H1 (cell line): ENCODE measurements around the gene KRTAP1-3. TPM values are rescaled to one million over a fixed set of nuclear protein-coding genes. Genes with fewer than 3 reads are reported as not detected.

Experiments used
- CTCF ChIA-PET: fragments of 300-600 bp; sonication (Branson Sonifier 250); formaldehyde crosslinking; loops from one replicate; lab custom pipeline; 2021; ENCODE audit not compliant: partially characterized antibody; lab: Charles Lee
- POLR2A ChIA-PET: fragments of 300-600 bp; sonication (Branson Sonifier 250); formaldehyde crosslinking; loops from one replicate; lab custom pipeline; 2021; ENCODE audit warnings: inconsistent platforms; ENCODE audit not compliant: partially characterized antibody; lab: Charles Lee
- DNase-seq, 2 experiments: peaks; one replicate each; pipeline versions ENCODE4 v3.0.0 to v3.0.0-alpha.2; 2010 to 2022; ENCODE audit warnings: low spot score in 2 of 2, low read depth in 1 of 2, mixed read lengths in 1 of 2
- FAIRE-seq: peaks from 2 replicates; lab custom pipeline; 2011; peaks lifted over from hg19 to GRCh38; lab: Jason Lieb, UNC
- H2AFZ ChIP-seq: 2 replicates; pipeline ENCODE4 v1.8.1; 2012; ENCODE audit warnings: low read length, inconsistent platforms
- H2AK5ac ChIP-seq: 2 replicates; pipeline ENCODE4 v1.6.1; 2013; ENCODE audit warnings: low read depth, low read length
- H2BK120ac ChIP-seq: replicated peaks from 2 replicates; pipeline ENCODE3; 2013; ENCODE audit warnings: low read depth, low read length, inconsistent platforms
- H2BK12ac ChIP-seq: 2 replicates; pipeline ENCODE4 v1.6.1; 2013; ENCODE audit warnings: low read depth, low read length
- H2BK15ac ChIP-seq: 2 replicates; pipeline ENCODE4 v1.6.1; 2013; ENCODE audit warnings: low read length
- H2BK20ac ChIP-seq: 2 replicates; pipeline ENCODE4 v1.6.1; 2013; ENCODE audit warnings: low read length
- H2BK5ac ChIP-seq: 2 replicates; pipeline ENCODE4 v1.6.1; 2013; ENCODE audit warnings: low read depth, low read length
- H3K14ac ChIP-seq: 2 replicates; pipeline ENCODE4 v1.6.1; 2013; ENCODE audit warnings: inconsistent platforms; ENCODE audit not compliant: insufficient read length
- H3K18ac ChIP-seq: 2 replicates; pipeline ENCODE4 v1.6.1; 2013; ENCODE audit warnings: low read length; ENCODE audit errors: extremely low read depth
- H3K23ac ChIP-seq: 2 replicates; pipeline ENCODE4 v1.6.1; 2013; ENCODE audit warnings: inconsistent platforms; ENCODE audit not compliant: insufficient read length
- H3K23me2 ChIP-seq: 2 replicates; pipeline ENCODE4 v1.6.1; 2013; ENCODE audit warnings: low read depth, low read length
- H3K27ac ChIP-seq: 2 replicates; pipeline ENCODE4 v1.6.1; 2011; ENCODE audit warnings: low read depth, low read length, inconsistent platforms
- H3K27me3 ChIP-seq, 4 experiments: replicated peaks in 1 of 4; 1 replicate in 1 of 4; 2 replicates in 3 of 4; pipeline versions ENCODE4 v1.6.1 to v1.8.1; 2011 to 2013; ENCODE audit warnings: low read length in 3 of 4, mild to moderate bottlenecking in 3 of 4, inconsistent platforms in 2 of 4, mixed read lengths in 2 of 4, moderate library complexity in 1 of 4; ENCODE audit not compliant: control insufficient read depth in 3 of 4, insufficient read depth in 3 of 4; ENCODE audit errors: extremely low read depth in 1 of 4
- H3K36me3 ChIP-seq, 4 experiments: 2 replicates each; pipeline versions ENCODE4 v1.6.1 to v1.8.1; 2011 to 2013; ENCODE audit warnings: mild to moderate bottlenecking in 4 of 4, low read length in 3 of 4, moderate library complexity in 2 of 4, control low read depth in 1 of 4, inconsistent platforms in 1 of 4; ENCODE audit not compliant: insufficient read depth in 4 of 4, control insufficient read depth in 2 of 4
- H3K4ac ChIP-seq: replicated peaks from 2 replicates; pipeline ENCODE3; 2013; ENCODE audit warnings: low read length, low read depth, mixed read lengths, inconsistent platforms; ENCODE audit not compliant: insufficient read length
- H3K4me1 ChIP-seq, 4 experiments: replicated peaks in 1 of 4; 1 replicate in 1 of 4; 2 replicates in 3 of 4; pipeline versions ENCODE4 v1.6.1 to v1.8.1; 2011 to 2013; ENCODE audit warnings: low read length in 3 of 4, inconsistent platforms in 2 of 4, mixed read lengths in 1 of 4; ENCODE audit not compliant: insufficient read depth in 4 of 4, control insufficient read depth in 3 of 4
- H3K4me2 ChIP-seq, 2 experiments: 2 replicates each; pipeline versions ENCODE4 v1.6.1 to v1.8.1; 2011 to 2013; ENCODE audit warnings: low read depth in 2 of 2, low read length in 2 of 2, control low read depth in 1 of 2, inconsistent platforms in 1 of 2, mild to moderate bottlenecking in 1 of 2; ENCODE audit not compliant: insufficient read depth in 1 of 2
- H3K4me3 ChIP-seq, 4 experiments: fragments of 200-600, 300-600 bp in 1 of 4; sonication (generic), shearing (Covaris generic), sonication (Bioruptor Twin) in 1 of 4; 2 replicates each; pipeline versions ENCODE4 v1.5.1 to v1.8.1; 2011 to 2016; ENCODE audit warnings: low read length in 4 of 4, low read depth in 3 of 4, control low read depth in 2 of 4, inconsistent platforms in 2 of 4, mild to moderate bottlenecking in 2 of 4, mixed read lengths in 1 of 4, moderate library complexity in 1 of 4; ENCODE audit not compliant: insufficient read depth in 2 of 4; ENCODE audit errors: extremely low read depth in 1 of 4
- H3K56ac ChIP-seq: replicated peaks from 2 replicates; pipeline ENCODE3; 2013; ENCODE audit warnings: low read depth, mild to moderate bottlenecking, mixed read lengths, low read length, inconsistent platforms; ENCODE audit not compliant: insufficient read length
- H3K79me1 ChIP-seq: 2 replicates; pipeline ENCODE4 v1.6.1; 2013; ENCODE audit warnings: low read depth, low read length, control low read depth
- H3K79me2 ChIP-seq, 2 experiments: 2 replicates each; pipeline versions ENCODE4 v1.6.1 to v1.8.1; 2012 to 2013; ENCODE audit warnings: low read length in 2 of 2, mild to moderate bottlenecking in 2 of 2, inconsistent platforms in 1 of 2; ENCODE audit not compliant: insufficient read depth in 2 of 2, control insufficient read depth in 1 of 2
- H3K9ac ChIP-seq, 4 experiments: replicated peaks in 1 of 4; 1 replicate in 1 of 4; 2 replicates in 3 of 4; pipeline versions ENCODE4 v1.6.1 to v1.8.1; 2011 to 2013; ENCODE audit warnings: low read depth in 3 of 4, low read length in 3 of 4, control low read depth in 2 of 4, mild to moderate bottlenecking in 2 of 4, moderate library complexity in 2 of 4, inconsistent platforms in 1 of 4; ENCODE audit errors: extremely low read depth in 1 of 4
- H3K9me3 ChIP-seq, 2 experiments: 2 replicates each; pipeline versions ENCODE4 v1.6.1 to v1.8.1; 2012 to 2013; ENCODE audit warnings: mild to moderate bottlenecking in 2 of 2, moderate library complexity in 2 of 2, control low read depth in 1 of 2, inconsistent platforms in 1 of 2, low read depth in 1 of 2, low read length in 1 of 2, mixed read lengths in 1 of 2; ENCODE audit not compliant: insufficient read depth in 2 of 2
- H4K20me1 ChIP-seq, 2 experiments: replicated peaks in 1 of 2; 2 replicates each; pipeline versions ENCODE3 to v1.8.1; 2011 to 2013; ENCODE audit warnings: inconsistent platforms in 2 of 2, low read length in 2 of 2, mild to moderate bottlenecking in 1 of 2; ENCODE audit not compliant: insufficient read depth in 2 of 2, control insufficient read depth in 1 of 2
- H4K5ac ChIP-seq: 2 replicates; pipeline ENCODE4 v1.6.1; 2013; ENCODE audit warnings: low read length, low read depth, mixed read lengths, inconsistent platforms; ENCODE audit not compliant: insufficient read length
- H4K8ac ChIP-seq: 2 replicates; pipeline ENCODE4 v1.8.0; 2013; ENCODE audit warnings: mild to moderate bottlenecking, moderate library complexity, low read length, inconsistent platforms; ENCODE audit not compliant: insufficient read depth; ENCODE audit errors: extremely low read depth
- H4K91ac ChIP-seq: replicated peaks from 2 replicates; pipeline ENCODE3; 2013; ENCODE audit warnings: low read length, mixed read lengths, inconsistent platforms; ENCODE audit not compliant: insufficient read length
- BCL11A ChIP-seq, 2 experiments: IDR thresholded peaks; one replicate each; pipeline ENCODE4 v1.6.1; 2011; ENCODE audit warnings: low read depth in 2 of 2, low read length in 2 of 2, mild to moderate bottlenecking in 2 of 2
- EZH2 ChIP-seq: fragments of 200-600 bp; sonication (generic); IDR thresholded peaks from 2 replicates; pipeline ENCODE4 v1.7.1; 2012; ENCODE audit warnings: low read depth, mild to moderate bottlenecking, moderate library complexity, low read length, inconsistent platforms; ENCODE audit not compliant: severe bottlenecking
- JUN ChIP-seq: IDR thresholded peaks from 2 replicates; pipeline ENCODE4 v1.6.1; 2011; ENCODE audit warnings: low read depth, mild to moderate bottlenecking, improper control_type of control experiment, low read length
- MAX ChIP-seq: IDR thresholded peaks from 2 replicates; pipeline ENCODE4 v1.6.1; 2012; ENCODE audit warnings: inconsistent platforms
- NRF1 ChIP-seq: IDR thresholded peaks from 2 replicates; pipeline ENCODE4 v1.6.1; 2011; ENCODE audit warnings: mild to moderate bottlenecking, low read depth, low read length, improper control_type of control experiment
- POLR2A ChIP-seq, 2 experiments: IDR thresholded peaks; 1 replicate in 1 of 2; 2 replicates in 1 of 2; pipeline ENCODE4 v1.6.1; 2011; ENCODE audit warnings: low read depth in 2 of 2, low read length in 2 of 2, mild to moderate bottlenecking in 2 of 2; ENCODE audit errors: control extremely low read depth in 1 of 2
- POU5F1 ChIP-seq: IDR thresholded peaks from 2 replicates; pipeline ENCODE4 v1.6.1; 2011; ENCODE audit warnings: low read depth, mild to moderate bottlenecking, low read length, moderate library complexity
- RBBP5 ChIP-seq: IDR thresholded peaks from 2 replicates; pipeline ENCODE4 v1.7.1; 2012; ENCODE audit warnings: low read depth, mild to moderate bottlenecking, inconsistent platforms, low read length, moderate library complexity, borderline replicate concordance
- RXRA ChIP-seq: IDR thresholded peaks from 2 replicates; pipeline ENCODE4 v1.6.1; 2011; ENCODE audit warnings: low read depth, mild to moderate bottlenecking, low read length, moderate library complexity; ENCODE audit not compliant: insufficient read depth
- SIRT6 ChIP-seq: IDR thresholded peaks from one replicate; pipeline ENCODE4 v1.7.1; 2012; ENCODE audit warnings: low read length, inconsistent platforms
- SP1 ChIP-seq: IDR thresholded peaks from 2 replicates; pipeline ENCODE4 v1.6.1; 2011; ENCODE audit warnings: low read depth, low read length
- TAF1 ChIP-seq: IDR thresholded peaks from 2 replicates; pipeline ENCODE4 v1.6.1; 2011; ENCODE audit warnings: mild to moderate bottlenecking, low read depth, low read length
- WGBS, 2 experiments: shearing (Covaris generic) in 1 of 2; methylation state at CpG; one replicate each; pipeline versions ENCODE4 v1.1.6 to v1.1.7; 2013 to 2015; ENCODE audit warnings: low lambda C conversion rate in 2 of 2, mixed read lengths in 2 of 2, inconsistent platforms in 1 of 2, low coverage in 1 of 2, missing lambda C conversion rate in 1 of 2; ENCODE audit not compliant: insufficient replicate concordance in 2 of 2, insufficient coverage in 1 of 2, insufficient read length in 1 of 2; ENCODE audit errors: extremely low coverage in 1 of 2, missing lambda C conversion rate in 1 of 2; 5-methylcytosine and 5-hydroxymethylcytosine counted together
- polyA plus RNA-seq, 7 experiments: library from polyadenylated mRNA; depleted of rRNA in 3 of 7; stranded (reverse) in 5 of 7; unstranded in 2 of 7; fragments of >200 nt in 5 of 7; fragments of 200-250 nt in 2 of 7; gene quantifications; 1 replicate in 5 of 7; 2 replicates in 1 of 7; 4 replicates in 1 of 7; pipeline versions ENCODE4 v1.2.1 to v1.2.3, GENCODE V29; 2011 to 2013; ENCODE audit warnings: missing spikeins in 2 of 7, mixed read lengths in 2 of 7
- total RNA-seq: library from RNA; stranded (reverse); fragmentation: NEBNext Ultra II Directional; extraction: Animal tissue kit (Norgen Biotek cat#: 25700); gene quantifications from 2 replicates; pipeline ENCODE4 v1.2.1, GENCODE V29; 2021
- TF ChIP-seq, protein P1 (sequence below): IDR thresholded peaks from 2 replicates; pipeline ENCODE4 v1.6.1; 2012; ENCODE audit warnings: inconsistent platforms

KRTAP1-3 gene
- total and polyA plus RNA-seq, 2 of the 8 experiments (the other 6 are each of a cell fraction or from before 2014, with no cell fraction given): not detected

- Histone ChIP-seq H3K4ac (no peak overlapping the region), H3K56ac (no peak overlapping the region), H3K79me1 (no peaks in the 10 kb centered on the region), H3K9ac (no peak overlapping the region), H2BK15ac (no peak overlapping the region), H3K27ac (no peak overlapping the region), H2BK12ac (no peak overlapping the region), H3K9me3 (no peaks in the 10 kb centered on the region), H2BK120ac (no peak overlapping the region), H2BK20ac (no peak overlapping the region), H3K4me3 (no peak overlapping the region), H4K91ac (no peak overlapping the region), H3K23me2 (no peaks in the 10 kb centered on the region), H3K14ac (no peak overlapping the region), H3K36me3 (no peaks in the 10 kb centered on the region), H2AK5ac (no peak overlapping the region), H2BK5ac (no peak overlapping the region), H3K23ac (no peak overlapping the region), H3K4me1 (peaks cover 0 to 10% (median 6%) of the 10 kb centered on the region in 4 experiments; a peak in 6 of 7 replicates), H4K5ac (no peak overlapping the region), H3K18ac (no peak overlapping the region), H3K79me2 (no peaks in the 10 kb centered on the region), H3K27me3 (no peaks in the 10 kb centered on the region), H2AFZ (no peak overlapping the region), H3K4me2 (no peak overlapping the region), H4K8ac (no peak overlapping the region), H4K20me1 (no peaks in the 10 kb centered on the region)
- WGBS, 2 experiments: 87% methylated on average over 6 of the region's 6 CpGs; no CpG with 5 or more reads in 1 of the 2 experiments
- CTCF ChIA-PET: no interaction called here
- no peak for FAIRE-seq
- no peak for DNase-seq
- POLR2A ChIA-PET: no interaction called here
- no peak for TF ChIP-seq BCL11A (IDR thresholded peaks at IDR 0.05; ENCODE audit: low read depth in 2 of 2, low read length in 2 of 2)
- TF ChIP-seq TAF1: no peak
- TF ChIP-seq MAX: no peak
- TF ChIP-seq JUN: no peak
- TF ChIP-seq, protein P1, sequence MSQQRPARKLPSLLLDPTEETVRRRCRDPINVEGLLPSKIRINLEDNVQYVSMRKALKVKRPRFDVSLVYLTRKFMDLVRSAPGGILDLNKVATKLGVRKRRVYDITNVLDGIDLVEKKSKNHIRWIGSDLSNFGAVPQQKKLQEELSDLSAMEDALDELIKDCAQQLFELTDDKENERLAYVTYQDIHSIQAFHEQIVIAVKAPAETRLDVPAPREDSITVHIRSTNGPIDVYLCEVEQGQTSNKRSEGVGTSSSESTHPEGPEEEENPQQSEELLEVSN: no peak
- TF ChIP-seq SIRT6: no peak
- TF ChIP-seq RBBP5: no peak
- TF ChIP-seq RXRA: no peak
- TF ChIP-seq NRF1: no peak
- TF ChIP-seq POU5F1: no peak
- no peak for TF ChIP-seq SP1
- no peak for TF ChIP-seq POLR2A (IDR thresholded peaks at IDR 0.05; ENCODE audit: control extremely low read depth in 1 of 2, low read depth in 2 of 2, low read length in 2 of 2)
- no peak for TF ChIP-seq EZH2
Measured at GRCh38 chr17:41012326-41013120, 22.2 kb downstream of the KRTAP1-3 start.
